HG02870 (cell line): Measurements from ENCODE around the gene ODF2.
"Not testable (repeated sequence)": the region's sequence is repeated elsewhere in the genome, so short reads cannot be mapped to it uniquely, and the experiment has no call there.

Experiments
- ATAC-seq: cut with Tn5 transposase; IDR thresholded peaks from one replicate; pipeline ENCODE4 v1.9.1; 2021; ENCODE audit warnings: mild to moderate bottlenecking, moderate library complexity; ENCODE audit not compliant: unreplicated experiment

The ODF2 gene

DNA sequence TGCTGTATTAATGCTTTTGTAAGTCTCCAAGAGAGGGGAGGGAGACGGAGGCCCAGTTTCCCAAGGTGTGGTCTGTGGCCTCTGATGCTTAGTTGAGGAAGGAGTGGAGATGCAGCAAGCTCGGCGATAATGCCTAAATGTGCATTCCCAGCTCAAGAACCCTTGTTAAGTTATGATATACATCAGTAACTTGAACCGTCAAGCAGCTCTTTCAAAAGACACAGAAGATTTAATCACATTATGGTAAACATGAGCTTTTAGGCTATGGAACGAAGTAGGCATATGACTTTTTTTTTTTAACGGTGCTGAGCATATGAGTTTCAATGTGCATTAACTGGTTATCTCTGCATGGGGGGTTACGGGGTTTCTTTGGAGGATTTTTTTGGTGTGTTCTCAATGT is 26.4 kb downstream of the ODF2 start:
- no peak for ATAC-seq

DNA sequence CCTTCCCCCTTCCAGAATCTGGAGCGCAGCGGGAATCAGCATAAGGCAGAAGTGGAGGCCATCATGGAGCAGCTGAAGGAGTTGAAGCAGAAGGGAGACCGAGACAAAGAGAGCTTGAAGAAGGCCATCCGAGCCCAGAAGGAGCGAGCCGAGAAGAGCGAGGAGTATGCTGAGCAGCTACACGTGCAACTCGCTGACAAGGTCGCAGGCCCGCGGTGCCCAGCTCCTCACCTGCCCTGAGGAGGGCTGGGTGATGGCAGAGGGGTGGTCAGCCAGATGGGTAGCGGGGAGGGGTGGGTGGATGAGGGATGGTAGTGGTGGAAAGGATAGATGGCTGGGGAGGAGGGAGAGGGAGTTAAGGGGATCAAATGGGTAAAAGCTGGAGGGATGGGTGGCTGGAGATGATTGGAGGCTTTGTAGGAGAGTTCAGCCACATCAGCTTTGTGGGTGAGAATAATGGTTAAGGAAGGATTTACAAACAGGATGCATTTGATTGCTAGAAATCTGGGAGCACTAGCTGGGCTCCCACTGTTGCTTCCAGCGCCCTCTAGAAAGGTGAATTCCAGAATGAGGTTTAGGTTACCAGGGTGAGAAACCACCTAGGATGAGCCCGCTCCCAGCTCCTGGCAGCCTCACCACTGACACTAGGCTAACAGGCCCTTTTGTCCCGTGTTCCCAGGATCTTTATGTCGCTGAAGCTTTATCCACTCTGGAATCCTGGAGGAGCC is 29.0 kb downstream of the ODF2 start:
- ATAC-seq, result no peak

DNA sequence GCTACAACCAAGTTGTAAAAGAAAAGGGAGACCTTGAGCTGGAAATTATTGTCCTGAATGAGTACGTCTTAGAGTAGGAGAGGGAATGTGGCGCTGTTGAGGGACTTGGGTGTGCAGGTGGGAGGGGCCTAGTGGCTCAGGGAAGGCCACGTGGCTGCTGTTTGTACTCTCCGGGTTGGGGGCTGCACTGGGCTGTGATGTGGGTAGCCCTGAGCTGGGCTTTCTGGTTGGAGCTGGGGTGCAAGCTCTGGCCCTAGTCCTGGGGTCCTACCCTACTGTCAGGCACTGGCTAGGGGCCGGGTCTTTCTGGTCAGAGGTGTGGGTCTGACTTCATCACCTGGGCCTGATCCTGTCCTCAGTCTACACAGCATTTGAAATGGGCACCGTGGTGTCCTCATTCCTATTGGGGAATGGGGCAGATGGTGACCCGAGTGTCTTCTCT is 29.6 kb downstream of the ODF2 start:
- no peak for ATAC-seq

DNA sequence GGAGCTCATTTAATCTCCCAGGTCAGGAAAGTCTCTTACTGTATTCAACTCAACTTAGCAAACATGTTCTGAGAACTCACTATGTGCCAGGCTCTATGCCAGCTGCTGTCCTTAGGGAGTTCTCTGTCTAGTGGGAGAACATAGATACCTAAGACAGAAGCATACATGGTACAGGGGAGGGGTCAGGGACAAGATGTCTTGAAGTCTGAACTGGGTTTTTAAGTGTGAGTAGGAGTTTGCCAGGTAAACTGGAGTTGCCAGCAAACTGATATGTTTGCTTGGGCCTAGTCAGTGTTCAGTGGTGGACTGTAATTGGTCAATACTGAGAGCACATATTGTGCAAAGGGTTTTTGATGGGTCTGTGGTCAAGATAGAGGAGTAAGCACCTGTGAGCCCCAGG is 30.4 kb downstream of the ODF2 start:
- ATAC-seq, result no peak

DNA sequence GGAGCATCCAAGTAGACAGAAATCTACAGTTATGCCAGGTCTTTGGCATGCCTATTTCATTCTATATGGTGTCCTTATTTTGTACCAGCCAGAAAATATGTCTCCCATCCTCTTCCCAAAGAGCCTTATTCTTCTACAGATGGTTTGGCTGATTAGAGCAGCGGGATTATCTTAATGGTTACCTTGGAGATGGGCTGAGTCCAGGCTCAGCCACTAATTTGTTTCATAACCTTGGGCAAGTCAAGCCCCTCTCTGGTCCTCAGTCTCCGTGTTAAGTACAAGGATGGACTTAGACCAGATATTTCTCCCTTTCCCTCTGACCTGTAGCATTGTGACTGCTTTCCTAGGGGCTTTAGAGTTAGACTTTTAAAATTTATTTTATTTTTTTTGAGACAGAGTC is 37.6 kb downstream of the ODF2 start:
- ATAC-seq, result no peak

DNA sequence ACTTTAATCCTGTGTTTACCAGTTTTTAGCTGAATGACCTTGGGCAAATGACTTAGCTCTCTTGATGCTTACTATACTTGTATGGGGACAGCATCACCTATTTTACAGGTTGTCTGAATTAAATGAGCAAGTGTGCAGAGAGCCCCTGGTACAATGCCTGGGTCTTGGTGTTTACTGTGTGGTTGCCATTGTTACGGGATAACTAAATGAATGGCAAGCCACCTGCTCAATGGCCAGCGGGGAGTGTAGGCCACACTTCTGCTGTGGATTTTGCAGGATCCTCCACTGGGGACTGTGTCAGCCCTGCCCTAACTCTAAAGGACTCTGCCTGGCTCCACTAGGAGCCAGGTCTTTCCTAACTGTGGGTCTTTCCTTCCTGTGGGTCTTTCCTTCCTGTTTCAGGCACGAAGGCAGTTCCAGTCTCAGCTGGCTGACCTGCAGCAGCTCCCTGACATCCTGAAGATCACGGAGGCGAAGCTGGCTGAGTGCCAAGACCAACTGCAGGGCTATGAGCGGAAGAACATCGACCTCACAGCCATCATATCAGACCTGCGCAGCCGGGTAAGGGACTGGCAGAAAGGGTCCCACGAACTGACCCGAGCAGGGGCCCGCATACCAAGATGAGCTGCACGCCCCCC is 38.4 kb downstream of the ODF2 start:
- ATAC-seq, result no peak

DNA sequence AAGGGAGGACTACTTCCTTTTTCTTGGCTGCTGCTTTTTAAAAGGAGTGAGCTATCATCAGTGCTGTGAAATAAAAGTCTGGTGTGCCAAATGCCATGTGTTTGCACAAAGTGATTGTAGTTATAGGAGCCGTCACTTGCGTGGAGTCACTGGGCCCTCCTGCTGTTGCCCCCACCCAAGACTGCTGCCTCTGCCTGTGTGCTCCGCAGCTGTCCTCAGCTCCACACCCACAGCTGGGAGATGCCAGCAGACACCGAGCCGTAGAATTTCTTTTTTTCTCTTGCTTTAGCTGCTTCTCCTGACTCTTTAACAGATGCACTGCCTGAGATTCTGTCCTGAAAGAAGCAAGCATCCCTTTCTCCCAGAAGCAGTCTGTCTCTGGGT is 38.9 kb downstream of the ODF2 start:
- no peak for ATAC-seq

DNA sequence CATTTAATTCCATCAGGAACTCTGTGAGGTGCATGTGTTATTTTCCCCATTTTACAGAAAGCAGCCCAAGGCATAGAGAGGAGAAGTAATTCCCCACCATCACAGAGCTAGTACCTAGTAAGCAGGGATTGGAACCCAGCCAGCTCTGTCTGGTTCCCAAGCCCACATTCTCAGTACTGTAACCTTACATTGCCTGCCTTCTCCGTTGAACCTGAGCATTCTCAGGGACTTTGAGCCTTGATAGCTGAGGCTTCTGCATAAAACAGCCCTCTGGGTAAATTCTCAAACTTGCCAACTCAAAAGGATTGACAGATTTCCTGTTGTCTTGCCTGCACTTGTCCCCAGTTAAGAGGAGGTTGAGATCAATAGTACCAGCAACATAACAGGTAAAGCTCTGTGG is 39.5 kb downstream of the ODF2 start:
- ATAC-seq, result no peak

DNA sequence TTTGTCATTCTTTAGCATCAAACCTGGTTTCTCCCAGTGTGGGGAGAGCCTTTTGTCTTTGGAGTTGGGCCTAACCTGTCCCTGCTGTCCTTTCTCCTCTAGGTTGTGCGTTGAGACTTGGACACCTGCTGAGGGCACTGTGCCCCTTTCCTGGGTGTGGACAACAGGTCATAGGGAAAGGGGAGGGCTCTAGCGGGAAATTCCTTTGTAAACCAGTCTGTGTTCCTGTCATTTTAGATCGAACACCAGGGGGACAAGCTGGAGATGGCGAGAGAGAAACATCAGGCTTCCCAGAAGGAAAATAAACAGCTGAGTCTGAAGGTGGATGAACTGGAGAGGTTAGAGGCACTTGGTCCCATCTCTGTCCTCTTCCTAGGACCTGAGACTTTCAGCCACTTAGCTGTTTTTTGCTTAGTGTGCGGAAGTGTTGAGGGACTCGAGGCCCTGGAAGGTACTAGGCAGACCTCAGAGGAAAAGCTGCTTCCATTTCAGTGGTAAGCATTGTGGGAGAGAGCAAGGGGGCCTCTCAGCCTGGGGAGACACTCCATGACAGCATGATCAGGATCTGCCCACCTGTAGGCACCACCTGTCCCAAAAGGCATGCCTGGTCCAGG is 40.1 kb downstream of the ODF2 start:
- no peak for ATAC-seq

DNA sequence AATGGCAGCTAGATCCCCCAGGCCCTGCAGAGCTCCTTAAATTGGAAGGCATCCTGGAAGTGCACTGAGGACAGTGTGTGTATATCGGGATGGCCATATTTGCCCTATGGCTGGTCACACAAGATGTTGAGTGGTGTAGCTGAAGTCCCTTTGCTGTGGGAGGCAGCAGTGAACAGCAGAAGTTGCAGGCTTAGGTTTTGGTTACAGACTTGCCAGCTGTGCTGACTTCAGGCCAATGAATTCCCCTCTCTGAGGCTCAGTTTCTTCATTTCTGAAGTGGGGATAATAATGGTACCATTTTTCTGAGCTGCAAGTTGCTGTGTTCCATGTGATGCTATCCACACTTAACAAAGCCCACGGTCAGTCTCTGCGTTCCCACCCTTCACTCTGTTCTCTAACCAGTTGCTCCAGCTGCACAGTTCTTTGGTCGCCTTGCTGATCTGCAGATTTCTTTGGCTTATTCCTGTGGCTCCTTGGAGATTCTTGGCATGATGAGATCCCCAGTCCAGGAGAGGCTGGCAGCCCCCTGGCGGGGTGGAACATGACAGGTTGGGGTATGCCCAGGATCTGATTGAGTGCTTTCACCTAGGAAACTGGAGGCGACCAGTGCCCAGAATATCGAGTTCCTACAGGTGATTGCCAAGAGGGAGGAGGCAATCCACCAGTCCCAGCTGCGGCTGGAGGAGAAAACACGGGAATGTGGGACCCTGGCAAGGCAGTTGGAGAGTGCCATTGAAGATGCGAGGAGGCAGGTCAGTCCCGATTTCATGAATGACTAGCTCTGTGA is 42.2 kb downstream of the ODF2 start:
- no peak for ATAC-seq

DNA sequence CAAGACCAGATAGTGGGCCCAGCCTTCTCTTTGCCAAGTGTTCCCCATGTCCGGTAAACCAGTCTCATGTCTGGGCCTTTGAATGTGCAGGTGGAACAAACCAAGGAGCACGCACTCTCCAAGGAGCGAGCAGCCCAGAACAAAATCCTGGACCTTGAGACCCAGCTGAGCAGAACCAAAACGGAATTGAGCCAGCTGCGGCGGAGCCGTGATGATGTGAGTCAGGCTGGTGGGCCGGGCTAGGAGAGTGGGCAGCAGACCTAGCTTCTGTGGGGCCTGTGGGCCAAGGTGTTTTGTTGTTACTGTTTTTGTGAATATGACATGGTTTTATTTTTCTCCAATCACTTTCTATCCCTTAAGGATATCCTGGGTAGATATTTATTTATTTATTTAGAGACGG is 43.1 kb downstream of the ODF2 start:
- no peak for ATAC-seq

DNA sequence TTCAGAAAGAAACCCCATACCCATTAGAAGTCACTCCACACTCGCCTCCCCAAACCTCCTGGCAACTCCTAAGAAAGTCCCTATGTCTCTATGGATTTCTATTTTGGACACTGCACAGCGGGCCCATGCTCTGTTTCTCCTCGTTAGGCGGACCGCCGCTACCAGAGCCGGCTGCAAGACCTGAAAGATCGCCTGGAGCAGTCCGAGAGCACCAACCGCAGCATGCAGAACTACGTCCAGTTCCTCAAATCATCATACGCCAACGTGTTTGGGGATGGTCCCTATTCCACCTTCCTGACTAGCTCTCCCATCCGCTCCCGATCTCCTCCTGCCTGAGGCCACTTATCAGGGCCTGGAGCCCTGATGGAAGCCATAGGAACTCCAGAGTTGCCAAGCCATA is 44.1 kb downstream of the ODF2 start:
- ATAC-seq, result no peak

DNA sequence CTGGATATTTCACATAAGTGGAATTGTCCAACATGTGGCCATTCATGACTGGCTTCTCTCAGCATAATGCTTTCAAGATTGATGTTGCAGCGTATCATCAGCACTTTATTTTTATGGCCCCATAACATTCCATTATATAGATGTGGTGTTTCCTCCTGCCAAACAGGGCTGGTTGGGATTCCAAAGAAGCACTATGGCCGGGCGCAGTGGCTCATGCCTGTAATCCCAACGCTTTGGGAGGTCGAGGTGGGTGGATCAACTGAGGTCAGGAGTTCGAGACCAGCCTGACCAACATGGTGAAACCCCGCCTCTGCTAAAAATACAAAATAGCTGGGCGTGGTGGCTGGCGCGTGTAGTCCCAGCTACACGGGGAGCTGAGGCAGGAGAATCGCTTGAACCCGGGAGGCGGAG is 47.6 kb downstream of the ODF2 start:
- ATAC-seq, result not testable (repeated sequence)

DNA sequence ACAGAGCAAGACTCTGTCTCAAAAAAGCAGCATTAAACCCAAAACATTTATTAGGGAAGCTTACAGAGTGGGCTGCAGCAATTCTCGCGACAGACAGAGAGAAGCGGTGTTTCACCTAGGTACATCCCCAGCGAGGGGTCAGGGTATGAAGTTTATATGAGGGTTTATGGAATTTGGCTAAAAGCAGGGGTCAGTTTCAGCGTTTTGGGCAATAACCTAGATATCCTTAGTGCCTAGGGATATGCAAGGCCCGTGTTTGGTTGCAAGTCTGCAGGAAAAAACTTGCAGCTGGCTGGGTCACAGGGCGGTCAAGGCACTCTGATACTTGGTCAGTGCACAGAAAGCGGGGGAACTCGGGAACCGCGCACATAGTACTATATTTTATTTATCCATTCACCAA is 48.1 kb downstream of the ODF2 start:
- no peak for ATAC-seq

DNA sequence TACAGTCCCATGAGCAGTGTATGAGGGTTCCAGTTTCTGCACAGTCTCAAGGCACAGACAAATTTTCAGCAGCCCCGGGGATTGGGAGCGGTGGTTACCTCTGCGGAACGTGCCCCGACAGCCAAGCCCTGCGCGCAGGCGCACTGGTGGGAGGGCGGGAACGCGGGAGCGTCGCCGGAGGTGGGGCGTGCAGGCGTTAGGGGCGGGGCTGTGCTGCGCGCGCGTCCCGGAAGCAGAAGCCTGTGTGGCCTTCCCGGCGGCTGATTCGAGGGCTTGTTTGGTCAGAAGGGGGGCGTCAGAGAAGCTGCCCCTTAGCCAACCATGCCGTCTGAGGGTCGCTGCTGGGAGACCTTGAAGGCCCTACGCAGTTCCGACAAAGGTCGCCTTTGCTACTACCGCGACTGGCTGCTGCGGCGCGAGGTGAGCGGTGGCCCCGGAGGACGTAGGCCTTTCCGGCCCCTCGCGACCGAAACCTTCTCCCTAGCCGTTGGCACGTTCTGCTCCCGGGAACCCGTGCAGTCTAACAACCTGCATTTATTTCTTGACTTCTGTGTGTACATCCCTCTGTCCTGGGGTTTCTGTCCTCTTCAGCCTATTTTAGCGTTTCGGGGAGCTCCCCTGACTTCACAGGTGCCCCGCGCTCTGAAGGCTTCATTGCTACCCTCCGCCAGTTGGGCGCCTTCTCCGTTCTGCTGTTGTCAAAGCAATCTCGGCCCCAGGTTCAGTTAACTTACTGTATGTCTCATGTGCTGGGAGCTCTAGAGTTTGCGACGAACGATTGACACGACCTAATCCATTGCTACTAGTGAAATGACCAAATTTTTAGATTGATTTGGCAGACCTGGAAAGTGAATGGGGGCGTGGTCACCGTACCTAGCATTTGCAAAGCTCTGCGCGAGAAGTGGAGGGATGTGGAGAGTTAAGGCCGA is 48.9 kb downstream of the ODF2 start, which contains the start of gene GLE1:
Gene GLE1 (plus strand): TSS at position 235 of the 929 bp plus-strand sequence. CDS start 87 bp downstream, at position 322.
- ATAC-seq, result peak; percentile 84

DNA sequence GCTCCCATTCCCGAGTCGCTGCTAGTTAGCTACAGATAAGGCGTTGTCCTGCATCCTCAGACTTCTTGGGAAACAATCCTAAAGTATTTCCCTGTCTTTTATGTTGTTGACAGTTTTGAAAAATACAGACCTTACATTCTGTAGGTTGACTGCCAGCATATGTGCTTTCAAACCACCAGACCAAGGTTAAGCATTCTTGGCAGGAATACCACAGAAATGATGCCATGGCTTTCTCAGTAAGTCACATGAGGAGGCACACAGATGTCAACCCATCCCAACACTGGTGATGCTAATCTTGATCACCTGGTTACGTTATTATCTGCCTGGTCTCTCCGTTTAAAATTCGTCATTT is 49.6 kb downstream of the ODF2 start:
- no peak for ATAC-seq

DNA sequence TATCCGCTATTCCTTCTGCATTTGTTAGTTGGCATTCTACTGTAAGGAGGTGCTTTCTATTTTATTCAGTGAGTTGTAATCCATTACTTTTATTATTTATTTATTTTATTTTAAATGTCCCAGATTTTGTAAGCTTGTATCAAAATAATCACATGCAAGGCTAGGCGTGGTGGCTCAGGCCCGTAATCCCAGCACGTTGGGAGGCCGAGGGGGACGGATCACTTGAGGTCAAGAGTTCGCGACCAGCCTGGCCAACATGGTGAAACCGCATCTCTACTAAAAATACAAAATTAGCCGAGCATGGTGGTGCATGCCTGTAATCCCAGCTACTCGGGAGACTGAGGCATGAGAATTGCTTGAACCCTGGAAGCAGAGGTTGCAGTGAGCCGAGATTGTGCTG is 50.1 kb downstream of the ODF2 start:
- ATAC-seq, result not testable (repeated sequence)

DNA sequence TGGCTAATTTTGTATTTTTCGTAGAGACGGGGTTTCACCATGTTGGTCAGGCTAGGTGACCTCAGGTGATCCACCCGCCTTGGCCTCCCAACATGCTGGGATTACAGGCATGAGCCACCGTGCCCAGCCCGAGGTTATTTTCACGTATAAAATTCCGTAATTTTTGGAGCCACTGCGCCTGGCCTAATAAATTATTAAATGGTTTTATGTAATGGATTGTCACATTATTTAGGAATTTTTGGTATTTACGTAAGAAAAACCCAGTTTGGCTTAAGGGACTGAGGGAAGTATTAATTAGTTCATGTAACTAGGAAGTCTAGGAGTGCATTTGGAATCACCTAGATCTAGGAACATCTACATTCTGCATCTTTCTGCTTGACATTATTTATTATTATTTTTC is 57.0 kb downstream of the ODF2 start:
- ATAC-seq, result no peak

DNA sequence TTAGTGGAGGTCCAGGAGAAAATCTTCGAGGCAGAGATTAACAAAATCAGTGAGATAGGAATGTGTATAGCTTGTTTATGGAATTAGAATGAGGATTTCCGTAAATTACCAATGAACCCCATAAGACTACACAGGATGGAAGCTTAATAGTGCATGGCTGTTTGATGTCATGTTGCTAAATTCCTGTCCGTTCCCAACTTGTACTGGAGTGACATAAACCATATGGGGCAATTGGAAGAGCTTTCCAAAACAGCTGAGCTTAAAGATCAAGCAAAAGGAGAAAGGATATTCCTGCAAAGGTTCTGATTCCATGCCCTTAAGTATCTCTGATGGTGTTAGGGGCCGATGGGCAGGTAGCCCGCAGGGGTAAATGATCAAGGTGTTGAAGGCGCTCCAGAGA is 66.2 kb downstream of the ODF2 start:
- ATAC-seq, result no peak

DNA sequence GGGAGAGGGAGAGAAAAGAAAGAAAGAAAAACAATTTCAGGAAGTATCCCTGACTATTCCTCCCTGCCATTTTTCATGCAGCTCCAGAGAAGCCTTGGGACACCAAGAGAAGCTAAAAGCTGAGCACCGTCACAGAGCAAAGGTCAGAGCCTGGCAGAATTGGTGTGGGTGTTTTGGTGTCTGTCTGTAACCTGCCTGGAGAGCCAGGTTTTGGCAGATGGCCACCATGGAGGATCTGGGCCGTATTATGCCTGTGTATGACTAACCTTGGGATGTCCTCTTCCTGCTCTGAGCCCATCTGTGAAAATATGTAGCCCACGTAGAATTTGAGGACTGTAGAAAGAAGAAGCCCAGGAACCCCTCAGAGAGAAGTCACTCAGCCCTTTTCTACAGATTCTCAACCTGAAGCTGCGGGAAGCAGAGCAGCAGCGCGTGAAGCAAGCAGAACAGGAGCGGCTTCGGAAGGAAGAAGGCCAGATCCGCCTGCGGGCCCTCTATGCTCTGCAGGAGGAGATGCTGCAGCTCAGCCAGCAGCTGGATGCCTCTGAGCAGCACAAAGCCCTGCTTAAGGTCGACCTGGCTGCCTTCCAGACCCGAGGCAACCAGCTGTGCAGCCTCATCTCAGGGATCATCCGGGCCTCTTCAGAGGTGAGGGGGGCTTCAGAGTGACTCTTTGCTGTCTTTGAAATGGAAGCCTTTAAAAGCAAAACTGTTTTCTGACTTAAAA is 67.6 kb downstream of the ODF2 start:
- no peak for ATAC-seq
